Measurements from ENCODE around the gene PCDHGA7.

GRCh38 chr5:141383345-141383744 lies 803 bp downstream of the PCDHGA7 start:
- no peak for TF ChIP-seq CTCF (IDR thresholded peaks at IDR 0.05)
- TF ChIP-seq EP300 (IDR thresholded peaks at IDR 0.05; ENCODE audit: low read depth) = no peak
- TF ChIP-seq POLR2A (IDR thresholded peaks at IDR 0.05) = no peak
- TF ChIP-seq POLR2AphosphoS5 (IDR thresholded peaks at IDR 0.05) = no peak
